Measurements from ENCODE around the gene ALKBH2.
A peak's percentile ranks its signal among the peaks of the same experiment; 100 is the strongest.

ALKBH2 gene

DNA sequence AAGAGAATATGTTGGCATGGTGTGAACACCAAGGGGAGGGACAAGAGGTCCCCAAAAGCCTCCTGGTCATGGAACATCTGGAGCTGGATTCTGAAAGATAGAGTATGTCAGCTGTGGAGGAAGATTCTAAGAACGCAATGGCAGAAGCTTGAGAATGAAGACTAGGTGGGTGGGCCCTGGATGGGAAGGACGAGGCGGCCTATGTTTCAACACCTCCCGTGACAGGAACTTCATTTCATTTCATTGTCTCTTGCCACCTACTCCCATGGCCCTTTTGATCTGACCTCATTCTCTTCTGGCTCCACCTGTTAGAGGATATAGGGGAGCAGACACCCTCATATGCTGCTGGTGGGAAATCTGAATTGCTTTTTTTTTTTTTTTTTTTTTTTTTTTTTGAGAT lies 7.5 kb upstream of the ALKBH2 start:
- FAIRE-seq (no peak), DNase-seq (ENCODE audit: insufficient read length, low spot score) (no peak)
- TF ChIP-seq, protein P1, sequence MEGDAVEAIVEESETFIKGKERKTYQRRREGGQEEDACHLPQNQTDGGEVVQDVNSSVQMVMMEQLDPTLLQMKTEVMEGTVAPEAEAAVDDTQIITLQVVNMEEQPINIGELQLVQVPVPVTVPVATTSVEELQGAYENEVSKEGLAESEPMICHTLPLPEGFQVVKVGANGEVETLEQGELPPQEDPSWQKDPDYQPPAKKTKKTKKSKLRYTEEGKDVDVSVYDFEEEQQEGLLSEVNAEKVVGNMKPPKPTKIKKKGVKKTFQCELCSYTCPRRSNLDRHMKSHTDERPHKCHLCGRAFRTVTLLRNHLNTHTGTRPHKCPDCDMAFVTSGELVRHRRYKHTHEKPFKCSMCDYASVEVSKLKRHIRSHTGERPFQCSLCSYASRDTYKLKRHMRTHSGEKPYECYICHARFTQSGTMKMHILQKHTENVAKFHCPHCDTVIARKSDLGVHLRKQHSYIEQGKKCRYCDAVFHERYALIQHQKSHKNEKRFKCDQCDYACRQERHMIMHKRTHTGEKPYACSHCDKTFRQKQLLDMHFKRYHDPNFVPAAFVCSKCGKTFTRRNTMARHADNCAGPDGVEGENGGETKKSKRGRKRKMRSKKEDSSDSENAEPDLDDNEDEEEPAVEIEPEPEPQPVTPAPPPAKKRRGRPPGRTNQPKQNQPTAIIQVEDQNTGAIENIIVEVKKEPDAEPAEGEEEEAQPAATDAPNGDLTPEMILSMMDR (IDR thresholded peaks at IDR 0.05; ENCODE audit: insufficient read depth, missing control alignments), result no peak

DNA sequence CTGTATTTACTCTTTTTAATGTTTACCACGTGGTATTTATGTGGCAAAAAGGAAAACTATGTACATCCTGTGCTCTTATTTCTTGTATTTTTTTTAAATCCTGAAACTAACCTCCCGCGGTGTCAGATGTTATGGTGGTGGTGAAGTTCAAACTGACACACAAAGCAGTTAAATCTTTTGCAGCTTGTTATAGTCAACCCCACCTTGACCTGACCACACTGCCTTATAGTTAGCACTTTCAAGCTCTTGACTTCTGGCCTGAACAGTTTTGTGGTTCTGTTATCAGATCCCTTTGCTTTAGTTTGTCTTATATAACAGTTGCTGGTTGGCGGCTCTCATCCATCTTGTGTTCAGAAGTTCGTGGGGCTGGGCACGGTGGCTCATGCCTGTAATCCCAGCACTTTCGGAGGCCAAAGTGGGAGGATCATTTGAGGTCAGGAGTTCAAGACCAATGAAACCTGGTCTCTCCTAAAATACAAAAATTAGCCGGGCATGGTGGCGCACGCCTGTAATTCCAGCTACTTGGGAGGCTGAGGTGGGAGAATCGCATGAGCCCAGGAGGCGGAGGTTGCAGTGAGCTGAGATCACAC lies 6.3 kb upstream of the ALKBH2 start:
- no peak for FAIRE-seq
- TF ChIP-seq, protein P1 (IDR thresholded peaks at IDR 0.05; ENCODE audit: insufficient read depth, missing control alignments), result no peak
- DNase-seq (ENCODE audit: insufficient read length, low spot score), result no peak

DNA sequence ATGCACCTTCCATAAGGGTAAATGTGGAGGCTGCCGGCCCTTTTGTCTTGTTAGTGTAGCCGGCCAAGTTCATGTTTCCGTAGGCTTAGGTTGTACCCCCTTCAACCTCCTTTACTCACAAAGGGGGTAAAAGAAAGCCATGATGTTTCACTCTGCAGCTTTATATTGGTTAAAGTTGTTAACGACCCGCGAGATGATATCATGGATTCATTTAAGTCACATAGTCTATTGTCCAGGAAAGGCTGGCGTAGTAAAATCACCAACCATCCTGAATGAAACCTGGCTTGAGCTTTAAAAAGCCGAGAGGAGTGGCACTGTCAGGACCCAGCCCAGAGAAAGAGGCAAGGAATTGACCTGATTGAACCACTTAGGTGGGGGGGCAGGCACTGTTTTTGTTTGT lies 5.4 kb upstream of the ALKBH2 start:
- DNase-seq (ENCODE audit: insufficient read length, low spot score), result no peak
- TF ChIP-seq, protein P1 (IDR thresholded peaks at IDR 0.05; ENCODE audit: insufficient read depth, missing control alignments), result no peak
- peak; percentile 44 for FAIRE-seq

DNA sequence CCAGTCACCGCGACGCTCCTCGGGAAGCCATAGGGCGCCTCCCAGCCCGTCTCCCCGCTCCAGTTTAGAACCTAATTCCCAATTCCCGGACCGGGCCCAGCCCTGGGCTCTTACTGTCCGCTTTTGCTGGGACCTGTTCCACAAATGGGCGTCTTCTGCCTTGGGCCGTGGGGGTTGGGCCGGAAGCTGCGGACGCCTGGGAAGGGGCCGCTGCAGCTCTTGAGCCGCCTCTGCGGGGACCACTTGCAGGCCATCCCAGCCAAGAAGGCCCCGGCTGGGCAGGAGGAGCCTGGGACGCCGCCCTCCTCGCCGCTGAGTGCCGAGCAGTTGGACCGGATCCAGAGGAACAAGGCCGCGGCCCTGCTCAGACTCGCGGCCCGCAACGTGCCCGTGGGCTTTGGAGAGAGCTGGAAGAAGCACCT lies 4.9 kb upstream of the ALKBH2 start:
- TF ChIP-seq, protein P1 (IDR thresholded peaks at IDR 0.05; ENCODE audit: insufficient read depth, missing control alignments), result no peak
- FAIRE-seq (no peak), DNase-seq (ENCODE audit: insufficient read length, low spot score) (no peak)

DNA sequence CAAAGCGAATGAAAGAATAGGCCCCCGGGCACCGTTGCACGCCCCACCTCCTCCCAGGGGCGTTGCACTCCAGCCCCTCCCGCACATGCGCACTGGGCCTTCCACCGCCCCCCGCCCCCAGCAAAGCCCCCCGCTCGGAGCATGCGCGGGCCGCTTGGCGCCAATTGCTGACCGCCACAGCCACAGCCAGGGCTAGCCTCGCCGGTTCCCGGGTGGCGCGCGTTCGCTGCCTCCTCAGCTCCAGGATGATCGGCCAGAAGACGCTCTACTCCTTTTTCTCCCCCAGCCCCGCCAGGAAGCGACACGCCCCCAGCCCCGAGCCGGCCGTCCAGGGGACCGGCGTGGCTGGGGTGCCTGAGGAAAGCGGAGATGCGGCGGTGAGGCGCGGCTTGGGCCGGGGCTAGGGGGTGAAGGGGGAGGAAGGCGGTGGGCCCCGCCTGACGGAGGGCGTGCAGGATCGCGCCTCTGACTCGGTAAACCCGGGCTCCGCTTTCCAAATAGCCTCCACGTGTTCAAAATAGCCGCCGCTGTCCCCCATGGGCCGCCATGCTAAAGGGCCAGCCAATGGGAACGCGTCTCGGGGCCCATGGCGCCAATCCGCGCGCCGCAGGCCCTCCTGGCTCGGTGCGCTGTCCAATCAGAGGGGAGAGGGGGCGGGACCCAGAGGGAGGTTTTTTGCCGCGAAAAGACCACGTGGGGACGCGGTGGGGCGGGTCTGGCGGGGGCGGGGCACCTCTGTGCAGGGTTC lies 4.3 kb upstream of the ALKBH2 start, which contains the start of gene UNG:
TSS of gene UNG (plus strand) at position 163 of the 748 bp plus-strand sequence. CDS start at position 246, 83 bp downstream.
- TF ChIP-seq, protein P1 (IDR thresholded peaks at IDR 0.05; ENCODE audit: insufficient read depth, missing control alignments), result no peak
- peak; percentile 92 for DNase-seq (ENCODE audit: insufficient read length, low spot score)
- FAIRE-seq, result no peak

DNA sequence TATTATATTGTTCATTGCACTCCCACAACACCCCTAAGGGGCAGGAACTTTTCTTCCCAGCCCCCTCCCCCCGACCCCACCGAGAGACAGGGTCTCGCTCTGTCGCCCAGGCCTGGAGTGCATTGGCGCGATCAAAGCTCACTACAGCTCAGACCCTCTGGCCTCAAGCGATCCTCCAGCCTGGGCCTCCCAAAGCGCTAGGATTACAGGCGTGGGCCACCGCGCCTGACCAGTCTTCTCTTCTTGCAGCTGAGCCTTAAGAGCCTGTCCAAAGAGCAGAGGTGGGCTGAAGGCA lies 3.8 kb upstream of the ALKBH2 start:
- no peak for FAIRE-seq
- no peak for DNase-seq (ENCODE audit: insufficient read length, low spot score)
- TF ChIP-seq, protein P1 (IDR thresholded peaks at IDR 0.05; ENCODE audit: insufficient read depth, missing control alignments), result no peak

DNA sequence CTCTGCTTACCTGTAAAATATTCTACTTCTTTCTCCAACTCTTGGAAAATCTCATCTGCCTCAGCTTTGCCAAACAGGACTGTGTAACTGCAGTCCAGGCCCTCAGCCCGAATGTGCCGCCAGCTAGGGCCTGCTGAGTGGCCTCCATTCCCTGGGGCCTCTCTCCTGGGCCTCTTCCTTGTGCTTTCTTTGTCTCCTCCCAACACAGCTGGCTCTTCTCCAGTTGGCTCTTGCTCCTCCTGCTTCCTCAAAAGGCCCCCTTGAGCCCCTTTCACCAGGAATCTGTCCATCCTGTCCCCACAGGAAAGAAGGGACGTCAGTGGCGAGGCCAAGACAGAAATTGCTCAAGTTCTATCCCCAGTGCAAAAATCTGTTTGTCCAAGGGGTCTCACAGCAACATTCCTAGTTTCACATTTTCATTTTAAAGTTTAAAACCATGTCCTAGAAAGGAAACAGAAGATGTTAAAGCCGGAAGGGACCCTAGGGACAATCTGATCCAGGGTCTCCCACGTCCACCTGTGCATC lies 713 bp downstream of the ALKBH2 start:
- TF ChIP-seq, protein P1 (IDR thresholded peaks at IDR 0.05; ENCODE audit: insufficient read depth, missing control alignments), result no peak
- no peak for DNase-seq (ENCODE audit: insufficient read length, low spot score)
- FAIRE-seq, result no peak

Data from D721Med (cell line).